Sigmoid colon (tissue), 7 donors: ENCODE data around the gene BRF1. TPM values are rescaled to one million over a fixed set of nuclear protein-coding genes. Genes with fewer than 3 reads are reported as not detected.

ENCODE experiments used
- DNase-seq: peaks from one replicate; pipeline ENCODE4 v3.0.0-alpha.2; 2019
- H3K27ac ChIP-seq, 4 donors: fragments of 200-600 bp; sonication (generic); one replicate each; pipeline ENCODE4 v1.5.1; 2016 to 2019; ENCODE audit warnings: mild to moderate bottlenecking in 1 of 4
- H3K27me3 ChIP-seq, 3 donors: fragments of 200-600 bp; sonication (generic); one replicate each; pipeline ENCODE4 v1.5.1; 2019; ENCODE audit warnings: mild to moderate bottlenecking in 1 of 3
- H3K36me3 ChIP-seq, 4 donors: fragments of 200-600 bp; sonication (generic); one replicate each; pipeline ENCODE4 v1.5.1; 2016 to 2019
- H3K4me1 ChIP-seq, 4 donors: fragments of 200-600 bp; sonication (generic); one replicate each; pipeline ENCODE4 v1.5.1; 2017 to 2019
- H3K4me3 ChIP-seq, 4 donors: fragments of 200-600 bp; sonication (generic); one replicate each; pipeline ENCODE4 v1.5.1; 2017 to 2019; ENCODE audit warnings: mild to moderate bottlenecking in 2 of 4, moderate library complexity in 1 of 4
- H3K9me3 ChIP-seq, 4 donors: fragments of 200-600 bp in 3 of 4; sonication (generic) in 3 of 4; one replicate each; pipeline versions ENCODE4 v1.5.1 to v1.6.1; 2013 to 2019
- CTCF ChIP-seq, 4 experiments: fragments of 450-650 bp in 3 of 4; fragments of 200-600 bp in 1 of 4; IDR thresholded peaks; one replicate each; pipeline ENCODE4 v1.5.1; 2016 to 2019; ENCODE audit warnings: antibody characterized with exemption in 4 of 4, mild to moderate bottlenecking in 3 of 4, moderate library complexity in 2 of 4
- EP300 ChIP-seq, 4 donors: sonication (generic); formaldehyde crosslinking; IDR thresholded peaks; one replicate each; pipeline ENCODE4 v1.6.1; 2017; ENCODE audit warnings: antibody characterized with exemption in 4 of 4
- POLR2A ChIP-seq, 2 donors: fragments of 450-650 bp; IDR thresholded peaks; one replicate each; pipeline ENCODE4 v1.6.1; 2016; ENCODE audit warnings: antibody characterized with exemption in 2 of 2, mild to moderate bottlenecking in 2 of 2, moderate library complexity in 2 of 2
- POLR2AphosphoS5 ChIP-seq, 4 donors: sonication (generic); formaldehyde crosslinking; IDR thresholded peaks; one replicate each; pipeline ENCODE4 v1.6.1; 2017; ENCODE audit warnings: antibody characterized with exemption in 4 of 4
- WGBS, 2 donors: extraction: QIAGEN DNeasy Blood & Tissue Kit; methylation state at CpG; one replicate each; pipeline ENCODE4 v1.1.7; 2013; 5-methylcytosine and 5-hydroxymethylcytosine counted together
- intact Hi-C: fragments of 100-400 bp; cut with DNase I; formaldehyde crosslinking; loops from one replicate; pipeline ENCODE4 v1.15.1; 2023
- polyA plus RNA-seq, 3 donors: library from polyadenylated mRNA; stranded (reverse); fragments of 200-250 nt; gene quantifications; one replicate each; pipeline ENCODE4 v1.2.3, GENCODE V29; 2013
- total RNA-seq, 4 donors: library from RNA; depleted of rRNA; stranded (reverse); fragments of >200 nt; gene quantifications; one replicate each; pipeline ENCODE4 v1.1.0, GENCODE V29; 2016
- donor health status: healthy with polysubstance abuse.
- donor health status: Bipolar disorder and iron deficiency.
- donor health status: healthy.

The BRF1 gene
- total and polyA plus RNA-seq, 7 donors, result 9.0 to 39.2 (median 23.7) TPM

GRCh38 chr14:105201156-105201924 is 99.5 kb downstream of the BRF1 start:
- intact Hi-C loops, result loop anchor here (5.0 to 10.0 kb wide), 2 partner anchors 81 to 323 kb away; partner anchors contain the start of gene TMEM121
- Histone ChIP-seq H3K9me3 (no peaks in the 10 kb centered on the region), H3K36me3 (no peaks in the 10 kb centered on the region), H3K4me3 (no peak overlapping the region), H3K4me1 (peaks cover 0 to 41% (median 39%) of the 10 kb centered on the region in 4 donors), H3K27me3 (peaks cover 31 to 65% (median 61%) of the 10 kb centered on the region in 3 donors), H3K27ac (peak overlapping the region in 2 of 4 donors; percentile 7 to 27)
- DNase-seq, result no peak
- WGBS, 2 donors, result 39 to 43% methylated on average over 28 of the region's 28 CpGs
- TF ChIP-seq POLR2AphosphoS5 (IDR thresholded peaks at IDR 0.05) (no peak), EP300 (IDR thresholded peaks at IDR 0.05) (no peak), CTCF (IDR thresholded peaks at IDR 0.05) (no peak), POLR2A (IDR thresholded peaks at IDR 0.05) (no peak)

GRCh38 chr14:105200641-105201040 is 100.2 kb downstream of the BRF1 start:
- 77 to 81% methylated on average over 16 of the region's 16 CpGs for WGBS, 2 donors

GRCh38 chr14:105200074-105200473 is 100.7 kb downstream of the BRF1 start:
- WGBS, 2 donors, result 75 to 84% methylated on average over 10 of the region's 10 CpGs
- intact Hi-C loops, result loop anchor here (5.0 to 10.0 kb wide), 2 partner anchors 82 to 325 kb away; partner anchors contain the start of gene TMEM121

More at GRCh38 chr14:105200641-105201040, 100.2 kb downstream of the BRF1 start:
- DNase-seq, result no peak
- Histone ChIP-seq H3K4me1 (peaks cover 0 to 45% (median 40%) of the 10 kb centered on the region in 4 donors), H3K27me3 (peaks cover 38 to 72% (median 68%) of the 10 kb centered on the region in 3 donors), H3K36me3 (no peaks in the 10 kb centered on the region), H3K4me3 (no peak overlapping the region), H3K9me3 (no peaks in the 10 kb centered on the region), H3K27ac (no peak overlapping the region)
- intact Hi-C loops, result loop anchor here (5.0 to 10.0 kb wide), 2 partner anchors 82 to 324 kb away; partner anchors contain the start of gene TMEM121
- TF ChIP-seq EP300 (IDR thresholded peaks at IDR 0.05), result no peak

GRCh38 chr14:105199093-105199492 is 101.7 kb downstream of the BRF1 start:
- DNase-seq, result no peak
- WGBS, 2 donors, result 53 to 69% methylated on average over 18 of the region's 18 CpGs
- no peak overlapping the region for H3K4me3 ChIP-seq
- no peak for TF ChIP-seq POLR2AphosphoS5 (IDR thresholded peaks at IDR 0.05)
- TF ChIP-seq POLR2A (IDR thresholded peaks at IDR 0.05), result no peak
- no peak for TF ChIP-seq EP300 (IDR thresholded peaks at IDR 0.05)
- TF ChIP-seq CTCF (IDR thresholded peaks at IDR 0.05), result no peak
- no peaks in the 10 kb centered on the region for H3K9me3 ChIP-seq
- peak overlapping the region in 1 of 4 donors; percentile 38 for H3K27ac ChIP-seq
- intact Hi-C loops, result no loop called here
- peaks cover 0 to 35% (median 28%) of the 10 kb centered on the region in 4 donors for H3K4me1 ChIP-seq
- H3K27me3 ChIP-seq, result peaks cover 50 to 87% (median 83%) of the 10 kb centered on the region in 3 donors
- no peaks in the 10 kb centered on the region for H3K36me3 ChIP-seq

More at GRCh38 chr14:105200074-105200473, 100.7 kb downstream of the BRF1 start:
- H3K4me3 ChIP-seq, result no peak overlapping the region
- no peaks in the 10 kb centered on the region for H3K36me3 ChIP-seq
- no peak for TF ChIP-seq POLR2A (IDR thresholded peaks at IDR 0.05)
- TF ChIP-seq EP300 (IDR thresholded peaks at IDR 0.05), result no peak
- no peak for TF ChIP-seq CTCF (IDR thresholded peaks at IDR 0.05)
- no peak for TF ChIP-seq POLR2AphosphoS5 (IDR thresholded peaks at IDR 0.05)
- no peak overlapping the region for H3K27ac ChIP-seq
- H3K27me3 ChIP-seq, result peaks cover 43 to 77% (median 73%) of the 10 kb centered on the region in 3 donors
- no peak for DNase-seq
- H3K4me1 ChIP-seq, result peaks cover 0 to 40% (median 34%) of the 10 kb centered on the region in 4 donors
- no peaks in the 10 kb centered on the region for H3K9me3 ChIP-seq

- 78 to 79% methylated on average over 4 of the region's 4 CpGs for WGBS, 2 donors
- H3K27me3 ChIP-seq, result peaks cover 51 to 92% (median 88%) of the 10 kb centered on the region in 3 donors
- TF ChIP-seq POLR2AphosphoS5 (IDR thresholded peaks at IDR 0.05), result no peak
- TF ChIP-seq POLR2A (IDR thresholded peaks at IDR 0.05), result no peak
- no peak for TF ChIP-seq EP300 (IDR thresholded peaks at IDR 0.05)
- no peak for TF ChIP-seq CTCF (IDR thresholded peaks at IDR 0.05)
- intact Hi-C loops, result no loop called here
- DNase-seq, result no peak
- H3K4me3 ChIP-seq, result no peak overlapping the region
- H3K4me1 ChIP-seq, result peaks cover 0 to 38% (median 30%) of the 10 kb centered on the region in 4 donors
- no peaks in the 10 kb centered on the region for H3K36me3 ChIP-seq
- H3K9me3 ChIP-seq, result no peaks in the 10 kb centered on the region
- H3K27ac ChIP-seq, result peak overlapping the region in 2 of 4 donors; percentile 19 to 38
Measured at GRCh38 chr14:105198588-105198987, 102.2 kb downstream of the BRF1 start.
